HEK293T (cell line): ENCODE data around the gene TRPT1.

Experiments
- ARNT ChIP-seq: fragments of 450-650 bp; IDR thresholded peaks from 2 replicates; pipeline ENCODE4 v1.6.1; 2017; ENCODE audit warnings: mild to moderate bottlenecking
- BHLHE40 ChIP-seq: fragments of 450-650 bp; IDR thresholded peaks from 2 replicates; pipeline ENCODE4 v1.6.1; 2016; ENCODE audit warnings: mild to moderate bottlenecking, moderate library complexity, borderline replicate concordance
- ELF4 ChIP-seq: fragments of 450-650 bp; IDR thresholded peaks from 2 replicates; pipeline ENCODE4 v1.6.1; 2017; ENCODE audit warnings: antibody characterized with exemption
- FOXK2 ChIP-seq: fragments of 450-650 bp; IDR thresholded peaks from 2 replicates; pipeline ENCODE4 v1.6.1; 2016; ENCODE audit warnings: mild to moderate bottlenecking
- FOXM1 ChIP-seq: fragments of 450-650 bp; IDR thresholded peaks from 2 replicates; pipeline ENCODE4 v1.6.1; 2017; ENCODE audit warnings: mild to moderate bottlenecking, borderline replicate concordance
- L3MBTL2 ChIP-seq: fragments of 450-650 bp; conservative IDR thresholded peaks from 2 replicates; pipeline ENCODE4 v1.6.1; 2016; ENCODE audit warnings: mild to moderate bottlenecking
- LEF1 ChIP-seq: fragments of 450-650 bp; IDR thresholded peaks from 2 replicates; pipeline ENCODE4 v1.6.1; 2017; ENCODE audit warnings: mild to moderate bottlenecking, borderline replicate concordance
- NFRKB ChIP-seq: fragments of 450-650 bp; IDR thresholded peaks from 2 replicates; pipeline ENCODE4 v1.6.1; 2016; ENCODE audit warnings: mild to moderate bottlenecking, moderate library complexity
- PKNOX1 ChIP-seq: fragments of 450-650 bp; IDR thresholded peaks from 2 replicates; pipeline ENCODE4 v1.6.1; 2016
- SP1 ChIP-seq: fragments of 450-650 bp; IDR thresholded peaks from 2 replicates; pipeline ENCODE4 v1.6.1; 2017
- TARDBP ChIP-seq: fragments of 450-650 bp; IDR thresholded peaks from 2 replicates; pipeline ENCODE4 v1.6.1; 2016

- no peak for TF ChIP-seq BHLHE40
- no peak for TF ChIP-seq ELF4
- no peak for TF ChIP-seq L3MBTL2
- no peak for TF ChIP-seq TARDBP
- no peak for TF ChIP-seq FOXK2
- TF ChIP-seq LEF1 = no peak
- no peak for TF ChIP-seq SP1
- TF ChIP-seq ARNT = no peak
- no peak for TF ChIP-seq PKNOX1
- TF ChIP-seq FOXM1 = no peak
- no peak for TF ChIP-seq NFRKB
Measured at GRCh38 chr11:64204080-64204440, 21.9 kb downstream of the TRPT1 start.
